Adrenal gland (tissue), 5 donors: Measurements from ENCODE around the gene YIPF3.

Experiments used
- CTCF ChIP-seq, 6 experiments: fragments of 450-650 bp in 4 of 6; fragments of 200-600 bp in 2 of 6; sonication (generic) in 1 of 6; IDR thresholded peaks; 1 replicate in 5 of 6; 2 replicates in 1 of 6; pipeline versions ENCODE4 v1.5.1 to v1.8.0; 2016 to 2021; ENCODE audit warnings: antibody characterized with exemption in 6 of 6, mild to moderate bottlenecking in 2 of 6, moderate library complexity in 1 of 6
- POLR2A ChIP-seq, 2 donors: fragments of 450-650 bp; IDR thresholded peaks; one replicate each; pipeline ENCODE4 v1.6.1; 2017; ENCODE audit warnings: antibody characterized with exemption in 2 of 2, mild to moderate bottlenecking in 2 of 2, moderate library complexity in 1 of 2
- donor health status: DM: no; HTN: no; CAD: no.

- TF ChIP-seq CTCF (IDR thresholded peaks at IDR 0.05): no peak
- TF ChIP-seq POLR2A (IDR thresholded peaks at IDR 0.05): no peak
Observed at GRCh38 chr6:43510827-43511163, 5.9 kb downstream of the YIPF3 start.
